ENCODE data around the gene CDC42SE2.
A peak's percentile ranks its signal among the peaks of the same experiment; 100 is the strongest.
"Not testable (repeated sequence)": the region's sequence is repeated elsewhere in the genome, so short reads cannot be mapped to it uniquely, and the experiment has no call there.

CDC42SE2 gene

DNA sequence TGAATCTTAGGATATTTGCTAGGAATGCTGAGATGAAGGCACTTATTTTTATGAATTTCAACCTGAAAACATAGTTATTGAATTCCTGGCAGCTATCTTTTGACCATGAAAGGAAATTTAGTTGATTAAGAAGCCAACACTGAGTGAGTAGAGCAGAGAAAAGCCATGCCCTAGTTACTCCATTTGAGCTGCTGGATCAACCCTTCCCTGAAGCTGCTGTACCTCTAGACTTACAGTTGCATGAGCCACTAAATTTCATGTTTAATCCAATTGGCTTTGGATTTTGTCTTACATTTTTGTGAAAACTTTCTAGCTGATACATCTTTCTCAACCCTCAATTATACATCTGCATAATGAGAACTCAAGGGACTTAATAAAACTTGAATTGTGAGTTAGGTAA lies 54.6 kb downstream of the CDC42SE2 start:
- no peak for DNase-seq (ENCODE audit: low spot score)

DNA sequence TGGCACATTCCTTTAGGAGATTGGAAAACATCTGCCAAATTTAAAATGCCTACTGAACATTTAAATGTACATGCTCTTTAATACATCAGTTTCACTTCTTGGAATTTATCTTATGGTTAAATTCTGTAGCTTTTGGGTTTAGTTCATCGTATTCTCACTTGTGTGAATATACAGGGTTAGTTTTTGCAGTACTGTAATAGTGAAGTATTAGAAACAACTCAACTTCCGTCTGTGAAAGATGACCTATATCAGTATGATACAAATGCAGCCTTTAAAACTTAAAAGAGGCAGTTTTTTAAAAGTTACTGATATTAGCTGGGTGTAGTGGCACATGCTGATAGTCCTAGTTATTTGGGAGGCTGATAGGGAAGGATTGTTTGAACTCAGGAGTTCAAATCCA lies 57.2 kb downstream of the CDC42SE2 start:
- DNase-seq (ENCODE audit: low spot score): no peak

DNA sequence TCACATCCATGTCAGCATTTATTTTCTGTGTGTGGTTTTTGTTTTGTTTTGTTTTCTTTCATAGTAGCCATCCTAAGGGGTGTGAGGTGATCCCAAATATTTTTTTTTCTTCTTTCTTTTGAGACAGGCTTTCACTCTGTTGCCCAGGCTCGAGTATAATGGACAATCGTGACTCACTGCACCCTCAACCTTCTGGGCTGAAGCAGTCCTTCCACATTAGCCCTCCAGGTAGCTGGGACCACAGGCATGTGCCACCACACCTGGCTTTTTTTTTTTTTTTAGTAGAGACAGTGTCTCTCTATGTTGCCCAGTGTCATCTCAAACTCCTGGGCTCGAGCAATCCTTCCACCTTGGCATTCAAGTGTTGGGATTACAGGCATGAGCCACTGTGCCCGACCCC lies 59.1 kb downstream of the CDC42SE2 start:
- DNase-seq (ENCODE audit: low spot score): no peak

- no peak for DNase-seq (ENCODE audit: low spot score)
These were observed 59.5 kb downstream of the CDC42SE2 start for GRCh38 chr5:131323378-131323777.

GRCh38 chr5:131324303-131324702 lies 60.5 kb downstream of the CDC42SE2 start:
- DNase-seq (ENCODE audit: low spot score): peak; percentile 46

- DNase-seq (ENCODE audit: low spot score): no peak
These were observed 64.9 kb downstream of the CDC42SE2 start for GRCh38 chr5:131328536-131329285.

GRCh38 chr5:131329286-131329560 lies 65.4 kb downstream of the CDC42SE2 start:
- DNase-seq (ENCODE audit: low spot score): no peak

DNA sequence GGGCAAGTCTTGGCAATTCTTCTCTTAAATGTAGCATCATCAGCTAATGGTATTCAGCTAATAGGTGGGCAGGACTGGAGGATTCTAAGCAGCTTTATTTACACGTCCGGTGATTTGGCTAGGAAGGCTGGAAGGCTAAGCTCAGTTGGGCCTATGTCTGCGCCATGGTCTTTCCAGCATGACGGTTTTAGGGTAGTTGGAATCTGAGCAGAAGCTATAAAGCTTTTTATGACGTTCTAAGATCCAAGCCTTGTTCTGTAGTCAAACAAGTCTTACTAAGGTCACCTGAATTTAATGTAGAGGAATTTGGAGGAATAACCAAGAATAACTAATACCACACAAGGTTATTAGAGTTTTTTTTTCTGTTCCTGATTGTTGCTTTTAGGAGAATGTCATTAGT lies 66.2 kb downstream of the CDC42SE2 start:
- no peak for DNase-seq (ENCODE audit: low spot score)

DNA sequence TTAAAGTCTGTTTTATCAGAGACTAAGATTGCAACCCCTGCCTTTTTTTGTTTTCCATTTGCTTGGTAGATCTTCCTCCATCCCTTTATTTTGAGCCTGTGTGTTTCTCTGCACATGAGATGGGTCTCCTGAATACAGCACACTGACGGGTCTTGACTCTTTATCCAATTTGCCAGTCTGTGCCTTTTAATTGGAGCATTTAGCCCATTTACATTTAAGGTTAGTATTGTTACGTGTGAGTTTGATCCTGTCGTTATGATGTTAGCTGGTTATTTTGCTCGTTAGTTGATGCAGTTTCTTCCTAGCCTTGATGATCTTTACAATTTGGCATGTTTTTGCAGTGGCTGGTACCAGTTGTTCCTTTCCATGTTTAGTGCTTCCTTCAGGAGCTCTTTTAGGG lies 71.9 kb downstream of the CDC42SE2 start:
- DNase-seq (ENCODE audit: low spot score): not testable (repeated sequence)

DNA sequence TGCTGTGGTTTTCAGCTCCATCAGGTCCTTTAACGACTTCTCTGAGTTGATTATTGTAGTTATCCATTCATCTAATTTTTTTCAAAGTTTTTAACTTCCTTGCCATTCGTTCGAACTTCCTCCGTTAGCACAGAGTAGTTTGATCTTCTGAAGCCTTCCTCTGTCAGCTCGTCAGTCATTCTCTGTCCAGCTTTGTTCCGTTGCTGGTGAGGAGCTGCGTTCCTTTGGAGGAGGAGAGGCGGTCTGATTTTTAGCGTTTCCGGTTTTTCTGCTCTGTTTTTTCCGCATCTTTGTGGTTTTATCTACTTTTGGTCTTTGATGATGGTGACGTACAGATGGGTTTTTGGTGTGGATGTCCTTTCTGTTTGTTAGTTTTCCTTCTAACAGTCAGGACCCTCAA lies 72.9 kb downstream of the CDC42SE2 start:
- DNase-seq (ENCODE audit: low spot score): not testable (repeated sequence)

- DNase-seq (ENCODE audit: low spot score): not testable (repeated sequence)
These were observed 73.6 kb downstream of the CDC42SE2 start for GRCh38 chr5:131337240-131338050.

GRCh38 chr5:131338051-131338453 lies 74.2 kb downstream of the CDC42SE2 start:
- no peak for DNase-seq (ENCODE audit: low spot score)

- not testable (repeated sequence) for DNase-seq (ENCODE audit: low spot score)
These were observed 80.4 kb downstream of the CDC42SE2 start for GRCh38 chr5:131344288-131344687.

DNA sequence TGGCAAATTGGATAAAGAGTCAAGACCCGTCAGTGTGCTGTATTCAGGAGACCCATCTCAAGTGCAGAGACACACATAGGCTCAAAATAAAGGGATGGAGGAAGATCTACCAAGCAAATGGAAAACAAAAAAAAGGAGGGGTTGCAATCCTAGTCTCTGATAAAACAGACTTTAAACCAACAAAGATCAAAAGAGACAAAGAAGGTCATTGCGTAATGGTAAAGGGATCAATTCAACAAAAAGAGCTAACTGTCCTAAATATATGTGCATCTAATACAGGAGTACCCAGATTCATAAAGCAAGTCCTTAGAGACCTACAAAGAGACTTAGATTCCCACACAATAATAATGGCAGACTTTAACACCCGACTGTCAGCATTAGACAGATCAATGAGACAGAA lies 82.4 kb downstream of the CDC42SE2 start:
- DNase-seq (ENCODE audit: low spot score): not testable (repeated sequence)

- no peak for DNase-seq (ENCODE audit: low spot score)
These were observed 90.1 kb downstream of the CDC42SE2 start for GRCh38 chr5:131353991-131354390.

GRCh38 chr5:131355971-131356528 lies 92.2 kb downstream of the CDC42SE2 start:
- no peak for DNase-seq (ENCODE audit: low spot score)

DNA sequence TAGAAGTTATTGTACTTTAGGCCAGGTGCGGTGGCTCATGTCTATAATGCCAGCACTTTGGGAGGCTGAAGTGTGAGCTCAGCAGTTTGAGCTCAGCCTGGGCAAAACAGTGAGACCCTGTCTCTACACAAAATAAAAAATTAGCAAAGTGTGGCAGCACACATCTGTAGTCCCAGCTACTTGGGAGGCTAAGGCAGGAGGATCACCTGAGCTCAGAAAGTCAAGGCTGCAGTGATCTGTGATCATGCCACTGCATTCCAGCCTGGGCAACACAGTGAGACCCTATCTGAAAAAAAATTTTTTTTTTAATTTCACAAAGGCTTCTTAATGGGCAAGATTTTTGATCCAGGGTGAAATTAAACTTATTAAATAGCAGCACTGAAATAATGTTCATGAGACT lies 92.8 kb downstream of the CDC42SE2 start:
- DNase-seq (ENCODE audit: low spot score): no peak

- no peak for DNase-seq (ENCODE audit: low spot score)
These were observed 94.1 kb downstream of the CDC42SE2 start for GRCh38 chr5:131357739-131358561.

DNA sequence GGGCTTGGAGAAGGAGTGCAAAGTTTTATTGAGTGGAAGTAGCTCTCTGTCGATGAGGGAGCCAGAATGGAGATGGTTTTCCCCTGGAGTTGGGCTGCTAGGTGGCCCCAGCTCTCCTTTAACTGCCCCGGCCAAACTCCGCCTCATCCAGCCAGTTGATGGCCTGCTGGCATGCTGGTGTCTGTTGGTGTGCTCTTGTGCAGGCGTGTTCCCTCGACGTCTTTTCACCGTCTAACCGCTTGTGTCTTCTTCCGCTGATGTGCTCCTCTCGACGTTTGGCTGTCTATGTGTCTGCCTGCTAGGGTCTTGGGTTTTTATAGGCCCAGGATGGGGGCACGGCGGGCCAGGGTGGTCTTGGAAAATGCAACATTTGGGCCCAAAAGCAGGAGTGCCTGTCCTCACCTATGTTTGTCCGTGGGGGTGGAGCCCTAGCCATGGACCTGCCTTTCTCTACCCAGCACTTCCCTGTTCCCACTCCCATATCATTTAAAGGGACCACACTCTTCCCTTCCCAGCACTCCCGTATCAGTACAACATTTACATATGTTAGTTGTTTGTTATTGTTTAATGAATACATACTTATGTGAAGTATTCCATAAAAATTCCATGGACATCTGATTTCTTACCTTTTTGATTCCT lies 97.9 kb downstream of the CDC42SE2 start:
- DNase-seq (ENCODE audit: low spot score): no peak

- no peak for DNase-seq (ENCODE audit: low spot score)
These were observed 100.1 kb downstream of the CDC42SE2 start for GRCh38 chr5:131363811-131364506.

- DNase-seq (ENCODE audit: low spot score): no peak
These were observed 100.7 kb downstream of the CDC42SE2 start for GRCh38 chr5:131364507-131365050.
